GM23248 (cell line): ENCODE results near the gene SHISA6.

ENCODE experiments used
- EZH2 ChIP-seq: fragments of 200-600 bp; sonication (generic); IDR thresholded peaks from 2 replicates; pipeline ENCODE4 v1.6.1; 2018; ENCODE audit warnings: antibody characterized with exemption, mild to moderate bottlenecking; ENCODE audit not compliant: insufficient read depth, poor library complexity, severe bottlenecking
- EZH2phosphoT487 ChIP-seq: fragments of 200-600 bp; sonication (generic); IDR thresholded peaks from 2 replicates; pipeline ENCODE4 v1.6.1; 2018; ENCODE audit warnings: antibody characterized with exemption, moderate library complexity, mild to moderate bottlenecking, low read depth; ENCODE audit not compliant: insufficient read depth

- TF ChIP-seq EZH2phosphoT487, result no peak
- TF ChIP-seq EZH2, result no peak
These were observed 320.7 kb downstream of the SHISA6 start for GRCh38 chr17:11561702-11562101.
